OCI-LY1 (cell line): ENCODE measurements around the gene RPL18.

Source experiments
- CTCF ChIP-seq: fragments of 200-600 bp; sonication (generic), shearing (Covaris generic); IDR thresholded peaks from 2 replicates; pipeline ENCODE4 v1.5.1; 2017; ENCODE audit warnings: mild to moderate bottlenecking, antibody characterized with exemption, low read length, moderate library complexity, mixed read lengths
- EZH2 ChIP-seq: fragments of 200-600 bp; sonication (generic), shearing (Covaris generic); IDR thresholded peaks from 2 replicates; pipeline ENCODE4 v1.8.0; 2017; ENCODE audit warnings: borderline replicate concordance, mixed run types, mild to moderate bottlenecking, antibody characterized with exemption, low read length, moderate library complexity, mixed read lengths

- no peak for TF ChIP-seq CTCF
- TF ChIP-seq EZH2: no peak
Observed at GRCh38 chr19:48582168-48582567, 36.8 kb downstream of the RPL18 start.
